H1 (cell line): ENCODE results near the gene TRAF3IP1. TPM values are rescaled to one million over a fixed set of nuclear protein-coding genes. Genes with fewer than 3 reads are reported as not detected.

ENCODE experiments used
- CTCF ChIA-PET: fragments of 300-600 bp; sonication (Branson Sonifier 250); formaldehyde crosslinking; loops from one replicate; lab custom pipeline; 2021; ENCODE audit not compliant: partially characterized antibody; lab: Charles Lee
- POLR2A ChIA-PET: fragments of 300-600 bp; sonication (Branson Sonifier 250); formaldehyde crosslinking; loops from one replicate; lab custom pipeline; 2021; ENCODE audit warnings: inconsistent platforms; ENCODE audit not compliant: partially characterized antibody; lab: Charles Lee
- DNase-seq, 2 experiments: peaks; one replicate each; pipeline versions ENCODE4 v3.0.0 to v3.0.0-alpha.2; 2010 to 2022; ENCODE audit warnings: low spot score in 2 of 2, low read depth in 1 of 2, mixed read lengths in 1 of 2
- FAIRE-seq: peaks from 2 replicates; lab custom pipeline; 2011; peaks lifted over from hg19 to GRCh38; lab: Jason Lieb, UNC
- H2AFZ ChIP-seq: 2 replicates; pipeline ENCODE4 v1.8.1; 2012; ENCODE audit warnings: low read length, inconsistent platforms
- H2AK5ac ChIP-seq: 2 replicates; pipeline ENCODE4 v1.6.1; 2013; ENCODE audit warnings: low read depth, low read length
- H2BK120ac ChIP-seq: replicated peaks from 2 replicates; pipeline ENCODE3; 2013; ENCODE audit warnings: low read depth, low read length, inconsistent platforms
- H2BK12ac ChIP-seq: 2 replicates; pipeline ENCODE4 v1.6.1; 2013; ENCODE audit warnings: low read depth, low read length
- H2BK15ac ChIP-seq: 2 replicates; pipeline ENCODE4 v1.6.1; 2013; ENCODE audit warnings: low read length
- H2BK20ac ChIP-seq: 2 replicates; pipeline ENCODE4 v1.6.1; 2013; ENCODE audit warnings: low read length
- H2BK5ac ChIP-seq: 2 replicates; pipeline ENCODE4 v1.6.1; 2013; ENCODE audit warnings: low read depth, low read length
- H3K14ac ChIP-seq: 2 replicates; pipeline ENCODE4 v1.6.1; 2013; ENCODE audit warnings: inconsistent platforms; ENCODE audit not compliant: insufficient read length
- H3K18ac ChIP-seq: 2 replicates; pipeline ENCODE4 v1.6.1; 2013; ENCODE audit warnings: low read length; ENCODE audit errors: extremely low read depth
- H3K23ac ChIP-seq: 2 replicates; pipeline ENCODE4 v1.6.1; 2013; ENCODE audit warnings: inconsistent platforms; ENCODE audit not compliant: insufficient read length
- H3K23me2 ChIP-seq: 2 replicates; pipeline ENCODE4 v1.6.1; 2013; ENCODE audit warnings: low read depth, low read length
- H3K27ac ChIP-seq: 2 replicates; pipeline ENCODE4 v1.6.1; 2011; ENCODE audit warnings: low read depth, low read length, inconsistent platforms
- H3K27me3 ChIP-seq, 4 experiments: replicated peaks in 1 of 4; 1 replicate in 1 of 4; 2 replicates in 3 of 4; pipeline versions ENCODE4 v1.6.1 to v1.8.1; 2011 to 2013; ENCODE audit warnings: low read length in 3 of 4, mild to moderate bottlenecking in 3 of 4, inconsistent platforms in 2 of 4, mixed read lengths in 2 of 4, moderate library complexity in 1 of 4; ENCODE audit not compliant: control insufficient read depth in 3 of 4, insufficient read depth in 3 of 4; ENCODE audit errors: extremely low read depth in 1 of 4
- H3K36me3 ChIP-seq, 4 experiments: 2 replicates each; pipeline versions ENCODE4 v1.6.1 to v1.8.1; 2011 to 2013; ENCODE audit warnings: mild to moderate bottlenecking in 4 of 4, low read length in 3 of 4, moderate library complexity in 2 of 4, control low read depth in 1 of 4, inconsistent platforms in 1 of 4; ENCODE audit not compliant: insufficient read depth in 4 of 4, control insufficient read depth in 2 of 4
- H3K4ac ChIP-seq: replicated peaks from 2 replicates; pipeline ENCODE3; 2013; ENCODE audit warnings: low read length, low read depth, mixed read lengths, inconsistent platforms; ENCODE audit not compliant: insufficient read length
- H3K4me1 ChIP-seq, 4 experiments: replicated peaks in 1 of 4; 1 replicate in 1 of 4; 2 replicates in 3 of 4; pipeline versions ENCODE4 v1.6.1 to v1.8.1; 2011 to 2013; ENCODE audit warnings: low read length in 3 of 4, inconsistent platforms in 2 of 4, mixed read lengths in 1 of 4; ENCODE audit not compliant: insufficient read depth in 4 of 4, control insufficient read depth in 3 of 4
- H3K4me2 ChIP-seq, 2 experiments: 2 replicates each; pipeline versions ENCODE4 v1.6.1 to v1.8.1; 2011 to 2013; ENCODE audit warnings: low read depth in 2 of 2, low read length in 2 of 2, control low read depth in 1 of 2, inconsistent platforms in 1 of 2, mild to moderate bottlenecking in 1 of 2; ENCODE audit not compliant: insufficient read depth in 1 of 2
- H3K4me3 ChIP-seq, 4 experiments: fragments of 200-600, 300-600 bp in 1 of 4; sonication (generic), shearing (Covaris generic), sonication (Bioruptor Twin) in 1 of 4; 2 replicates each; pipeline versions ENCODE4 v1.5.1 to v1.8.1; 2011 to 2016; ENCODE audit warnings: low read length in 4 of 4, low read depth in 3 of 4, control low read depth in 2 of 4, inconsistent platforms in 2 of 4, mild to moderate bottlenecking in 2 of 4, mixed read lengths in 1 of 4, moderate library complexity in 1 of 4; ENCODE audit not compliant: insufficient read depth in 2 of 4; ENCODE audit errors: extremely low read depth in 1 of 4
- H3K56ac ChIP-seq: replicated peaks from 2 replicates; pipeline ENCODE3; 2013; ENCODE audit warnings: low read depth, mild to moderate bottlenecking, mixed read lengths, low read length, inconsistent platforms; ENCODE audit not compliant: insufficient read length
- H3K79me1 ChIP-seq: 2 replicates; pipeline ENCODE4 v1.6.1; 2013; ENCODE audit warnings: low read depth, low read length, control low read depth
- H3K79me2 ChIP-seq, 2 experiments: 2 replicates each; pipeline versions ENCODE4 v1.6.1 to v1.8.1; 2012 to 2013; ENCODE audit warnings: low read length in 2 of 2, mild to moderate bottlenecking in 2 of 2, inconsistent platforms in 1 of 2; ENCODE audit not compliant: insufficient read depth in 2 of 2, control insufficient read depth in 1 of 2
- H3K9ac ChIP-seq, 4 experiments: replicated peaks in 1 of 4; 1 replicate in 1 of 4; 2 replicates in 3 of 4; pipeline versions ENCODE4 v1.6.1 to v1.8.1; 2011 to 2013; ENCODE audit warnings: low read depth in 3 of 4, low read length in 3 of 4, control low read depth in 2 of 4, mild to moderate bottlenecking in 2 of 4, moderate library complexity in 2 of 4, inconsistent platforms in 1 of 4; ENCODE audit errors: extremely low read depth in 1 of 4
- H3K9me3 ChIP-seq, 2 experiments: 2 replicates each; pipeline versions ENCODE4 v1.6.1 to v1.8.1; 2012 to 2013; ENCODE audit warnings: mild to moderate bottlenecking in 2 of 2, moderate library complexity in 2 of 2, control low read depth in 1 of 2, inconsistent platforms in 1 of 2, low read depth in 1 of 2, low read length in 1 of 2, mixed read lengths in 1 of 2; ENCODE audit not compliant: insufficient read depth in 2 of 2
- H4K20me1 ChIP-seq, 2 experiments: replicated peaks in 1 of 2; 2 replicates each; pipeline versions ENCODE3 to v1.8.1; 2011 to 2013; ENCODE audit warnings: inconsistent platforms in 2 of 2, low read length in 2 of 2, mild to moderate bottlenecking in 1 of 2; ENCODE audit not compliant: insufficient read depth in 2 of 2, control insufficient read depth in 1 of 2
- H4K5ac ChIP-seq: 2 replicates; pipeline ENCODE4 v1.6.1; 2013; ENCODE audit warnings: low read length, low read depth, mixed read lengths, inconsistent platforms; ENCODE audit not compliant: insufficient read length
- H4K8ac ChIP-seq: 2 replicates; pipeline ENCODE4 v1.8.0; 2013; ENCODE audit warnings: mild to moderate bottlenecking, moderate library complexity, low read length, inconsistent platforms; ENCODE audit not compliant: insufficient read depth; ENCODE audit errors: extremely low read depth
- H4K91ac ChIP-seq: replicated peaks from 2 replicates; pipeline ENCODE3; 2013; ENCODE audit warnings: low read length, mixed read lengths, inconsistent platforms; ENCODE audit not compliant: insufficient read length
- CHD1 ChIP-seq: IDR thresholded peaks from 2 replicates; pipeline ENCODE4 v1.6.1; 2012; ENCODE audit warnings: low read depth, low read length, improper control_type of control experiment
- CTCF ChIP-seq, 3 experiments: IDR thresholded peaks; 1 replicate in 2 of 3; 2 replicates in 1 of 3; pipeline versions ENCODE4 v1.5.1 to v1.6.1; 2011; ENCODE audit warnings: low read length in 3 of 3, mild to moderate bottlenecking in 3 of 3, inconsistent platforms in 2 of 3, low read depth in 1 of 3, moderate library complexity in 1 of 3; ENCODE audit not compliant: insufficient read depth in 1 of 3; ENCODE audit errors: control extremely low read depth in 1 of 3
- E2F6 ChIP-seq: IDR thresholded peaks from 2 replicates; pipeline ENCODE4 v1.6.1; 2012; ENCODE audit warnings: inconsistent platforms
- MAFK ChIP-seq: IDR thresholded peaks from 2 replicates; pipeline ENCODE4 v1.6.1; 2012; ENCODE audit warnings: low read depth, mild to moderate bottlenecking, improper control_type of control experiment, low read length
- WGBS, 2 experiments: shearing (Covaris generic) in 1 of 2; methylation state at CpG; one replicate each; pipeline versions ENCODE4 v1.1.6 to v1.1.7; 2013 to 2015; ENCODE audit warnings: low lambda C conversion rate in 2 of 2, mixed read lengths in 2 of 2, inconsistent platforms in 1 of 2, low coverage in 1 of 2, missing lambda C conversion rate in 1 of 2; ENCODE audit not compliant: insufficient replicate concordance in 2 of 2, insufficient coverage in 1 of 2, insufficient read length in 1 of 2; ENCODE audit errors: extremely low coverage in 1 of 2, missing lambda C conversion rate in 1 of 2; 5-methylcytosine and 5-hydroxymethylcytosine counted together
- polyA plus RNA-seq, 7 experiments: library from polyadenylated mRNA; depleted of rRNA in 3 of 7; stranded (reverse) in 5 of 7; unstranded in 2 of 7; fragments of >200 nt in 5 of 7; fragments of 200-250 nt in 2 of 7; gene quantifications; 1 replicate in 5 of 7; 2 replicates in 1 of 7; 4 replicates in 1 of 7; pipeline versions ENCODE4 v1.2.1 to v1.2.3, GENCODE V29; 2011 to 2013; ENCODE audit warnings: missing spikeins in 2 of 7, mixed read lengths in 2 of 7
- total RNA-seq: library from RNA; stranded (reverse); fragmentation: NEBNext Ultra II Directional; extraction: Animal tissue kit (Norgen Biotek cat#: 25700); gene quantifications from 2 replicates; pipeline ENCODE4 v1.2.1, GENCODE V29; 2021

Gene TRAF3IP1
- total and polyA plus RNA-seq, 2 of the 8 experiments (the other 6 are each of a cell fraction or from before 2014, with no cell fraction given): 2.3 to 17.5 TPM

- Histone ChIP-seq H3K79me2 (0 out of 4 replicates have a peak, but pooled peaks cover 0 to 4% of the 10 kb centered on the region in 2 experiments), H3K9me3 (no peaks in the 10 kb centered on the region), H3K14ac (no peak overlapping the region), H3K4me1 (peaks cover 0 to 8% (median 0%) of the 10 kb centered on the region in 4 experiments; a peak in 2 of 7 replicates), H3K4me3 (no peak overlapping the region), H4K8ac (no peak overlapping the region), H3K27me3 (no peaks in the 10 kb centered on the region; a peak in 1 of 7 replicates), H3K18ac (no peak overlapping the region), H4K5ac (no peak overlapping the region), H3K56ac (no peak overlapping the region), H2BK12ac (no peak overlapping the region), H2AK5ac (no peak overlapping the region), H3K4me2 (no peak overlapping the region), H4K91ac (no peak overlapping the region), H3K36me3 (peaks cover 0 to 20% (median under 1%) of the 10 kb centered on the region in 4 experiments; a peak in 3 of 8 replicates), H2BK20ac (no peak overlapping the region), H2BK15ac (no peak overlapping the region), H2AFZ (no peak overlapping the region), H3K27ac (no peak overlapping the region), H3K9ac (no peak overlapping the region), H3K23ac (no peak overlapping the region), H2BK5ac (no peak overlapping the region), H3K4ac (no peak overlapping the region), H2BK120ac (no peak overlapping the region), H3K79me1 (no peaks in the 10 kb centered on the region; the same call in none of the 2 replicates), H3K23me2 (no peaks in the 10 kb centered on the region; the same call in 1 of the 2 replicates), H4K20me1 (peaks cover 0 to 7% of the 10 kb centered on the region in 2 experiments)
- TF ChIP-seq CHD1 (no peak), CTCF (IDR thresholded peaks at IDR 0.05; ENCODE audit: control extremely low read depth in 1 of 3, insufficient read depth in 1 of 3, low read depth in 1 of 3, low read length in 3 of 3) (no peak), MAFK (no peak), E2F6 (no peak)
- no peak for FAIRE-seq
- POLR2A ChIA-PET: no interaction called here
- DNase-seq: no peak
- WGBS, 2 experiments: 92% methylated on average over 9 of the region's 9 CpGs; no CpG with 5 or more reads in 1 of the 2 experiments
- CTCF ChIA-PET: interaction anchor here (1.0 to 1.7 kb wide), 2 partner anchors 19 to 61 kb away, joined by 3 to 4 read pairs; no protein-coding TSS in a partner anchor
Measured at GRCh38 chr2:238325694-238326093, 5.4 kb downstream of the TRAF3IP1 start.
